HepG2 (cell line): Measurements from ENCODE around the gene RNF123. TPM values are rescaled to one million over a fixed set of nuclear protein-coding genes. Genes with fewer than 3 reads are reported as not detected.

Experiments
- ELF1 ChIP-seq: sonication (generic); formaldehyde crosslinking; IDR thresholded peaks from 2 replicates; pipeline ENCODE4 v1.4.0; 2020; ENCODE audit warnings: missing genetic modification reagents
- HNRNPH1 ChIP-seq: fragments of 200-400 bp; formaldehyde crosslinking; optimal IDR thresholded peaks from 2 replicates; pipeline ENCODE3; 2017; ENCODE audit warnings: mild to moderate bottlenecking, low read depth, low read length
- HNRNPUL1 ChIP-seq: fragments of 200-400 bp; formaldehyde crosslinking; IDR thresholded peaks from 2 replicates; pipeline ENCODE4 v1.6.1; 2017; ENCODE audit warnings: low read depth, mild to moderate bottlenecking, low read length, moderate library complexity
- IKZF4 ChIP-seq: sonication (generic); formaldehyde crosslinking; IDR thresholded peaks from 2 replicates; pipeline ENCODE4 v1.5.1; 2020; ENCODE audit warnings: borderline replicate concordance, mild to moderate bottlenecking, low read depth, missing genetic modification reagents; ENCODE audit errors: not compliant biosample characterization
- KDM2A ChIP-seq: sonication (generic); formaldehyde crosslinking; IDR thresholded peaks from 2 replicates; pipeline ENCODE4 v1.4.0; 2020; ENCODE audit warnings: low read depth, missing genetic modification reagents, borderline replicate concordance
- MAZ ChIP-seq, 2 experiments: sonication (generic) in 1 of 2; formaldehyde crosslinking in 1 of 2; IDR thresholded peaks; 2 replicates each; pipeline versions ENCODE4 v1.5.0 to v1.6.1; 2012 to 2020; ENCODE audit warnings: low read depth in 2 of 2, mild to moderate bottlenecking in 2 of 2, borderline replicate concordance in 1 of 2, improper control_type of control experiment in 1 of 2, low read length in 1 of 2, missing genetic modification reagents in 1 of 2, moderate library complexity in 1 of 2
- NCOA2 ChIP-seq: sonication (generic); formaldehyde crosslinking; IDR thresholded peaks from 2 replicates; pipeline ENCODE4 v1.8.0; 2022; ENCODE audit warnings: inconsistent platforms
- NFKB2 ChIP-seq: sonication (generic); formaldehyde crosslinking; IDR thresholded peaks from 2 replicates; pipeline ENCODE4 v1.4.0; 2020; ENCODE audit warnings: missing genetic modification reagents, borderline replicate concordance
- ZMAT3 ChIP-seq: sonication (generic); formaldehyde crosslinking; conservative IDR thresholded peaks from 2 replicates; pipeline ENCODE4 v1.7.0; 2021; ENCODE audit warnings: missing genetic modification reagents
- ZNF276 ChIP-seq: sonication (generic); formaldehyde crosslinking; IDR thresholded peaks from 2 replicates; pipeline ENCODE4 v1.4.0; 2020; ENCODE audit warnings: mild to moderate bottlenecking, low read depth, missing genetic modification reagents
- ZNF530 ChIP-seq: sonication (generic); formaldehyde crosslinking; IDR thresholded peaks from 2 replicates; pipeline ENCODE4 v1.5.0; 2020; ENCODE audit warnings: low read depth, mild to moderate bottlenecking, missing genetic modification reagents
- polyA plus RNA-seq, 8 experiments: library from polyadenylated mRNA; depleted of rRNA in 3 of 8; stranded (reverse) in 7 of 8; unstranded in 1 of 8; fragments of >200 nt; fragmentation: Illumina TruSeq in 4 of 8; extraction: Trizol in 4 of 8; gene quantifications; 2 replicates each; pipeline versions ENCODE4 v1.2.1 to v1.2.3, GENCODE V29; 2011 to 2016; ENCODE audit warnings: low read depth in 4 of 8, missing spikeins in 1 of 8, mixed read lengths in 1 of 8; ENCODE audit not compliant: insufficient read depth in 1 of 8
- total RNA-seq, 5 experiments: library from RNA; depleted of rRNA; stranded (reverse); fragments of >200 nt; fragmentation: Illumina TruSeq; extraction: Trizol; gene quantifications; 2 replicates each; pipeline ENCODE4 v1.2.3, GENCODE V29; 2016; ENCODE audit warnings: low read depth in 1 of 5
- TF ChIP-seq, protein P1 (sequence below), 2 experiments: IDR thresholded peaks; 2 replicates each; pipeline ENCODE4 v1.6.1; 2011 to 2012; ENCODE audit warnings: low read length in 2 of 2, borderline replicate concordance in 1 of 2, low read depth in 1 of 2, mild to moderate bottlenecking in 1 of 2, moderate library complexity in 1 of 2
- TF ChIP-seq, protein P2 (sequence below): IDR thresholded peaks from 2 replicates; pipeline ENCODE4 v1.6.1; 2016; ENCODE audit warnings: low read depth, missing genetic modification reagents, missing compliant biosample characterization

RNF123 gene
- total and polyA plus RNA-seq, 2 of the 13 experiments (the other 11 are each of a cell fraction or from before 2014, with no cell fraction given): 29.9 to 82.2 TPM

GRCh38 chr3:49673121-49673714 is 16.1 kb upstream of the RNF123 start (continued):
- peak; percentile 47 for TF ChIP-seq IKZF4
- TF ChIP-seq HNRNPH1: peak; percentile 19
- TF ChIP-seq, protein P1, sequence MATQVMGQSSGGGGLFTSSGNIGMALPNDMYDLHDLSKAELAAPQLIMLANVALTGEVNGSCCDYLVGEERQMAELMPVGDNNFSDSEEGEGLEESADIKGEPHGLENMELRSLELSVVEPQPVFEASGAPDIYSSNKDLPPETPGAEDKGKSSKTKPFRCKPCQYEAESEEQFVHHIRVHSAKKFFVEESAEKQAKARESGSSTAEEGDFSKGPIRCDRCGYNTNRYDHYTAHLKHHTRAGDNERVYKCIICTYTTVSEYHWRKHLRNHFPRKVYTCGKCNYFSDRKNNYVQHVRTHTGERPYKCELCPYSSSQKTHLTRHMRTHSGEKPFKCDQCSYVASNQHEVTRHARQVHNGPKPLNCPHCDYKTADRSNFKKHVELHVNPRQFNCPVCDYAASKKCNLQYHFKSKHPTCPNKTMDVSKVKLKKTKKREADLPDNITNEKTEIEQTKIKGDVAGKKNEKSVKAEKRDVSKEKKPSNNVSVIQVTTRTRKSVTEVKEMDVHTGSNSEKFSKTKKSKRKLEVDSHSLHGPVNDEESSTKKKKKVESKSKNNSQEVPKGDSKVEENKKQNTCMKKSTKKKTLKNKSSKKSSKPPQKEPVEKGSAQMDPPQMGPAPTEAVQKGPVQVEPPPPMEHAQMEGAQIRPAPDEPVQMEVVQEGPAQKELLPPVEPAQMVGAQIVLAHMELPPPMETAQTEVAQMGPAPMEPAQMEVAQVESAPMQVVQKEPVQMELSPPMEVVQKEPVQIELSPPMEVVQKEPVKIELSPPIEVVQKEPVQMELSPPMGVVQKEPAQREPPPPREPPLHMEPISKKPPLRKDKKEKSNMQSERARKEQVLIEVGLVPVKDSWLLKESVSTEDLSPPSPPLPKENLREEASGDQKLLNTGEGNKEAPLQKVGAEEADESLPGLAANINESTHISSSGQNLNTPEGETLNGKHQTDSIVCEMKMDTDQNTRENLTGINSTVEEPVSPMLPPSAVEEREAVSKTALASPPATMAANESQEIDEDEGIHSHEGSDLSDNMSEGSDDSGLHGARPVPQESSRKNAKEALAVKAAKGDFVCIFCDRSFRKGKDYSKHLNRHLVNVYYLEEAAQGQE (IDR thresholded peaks at IDR 0.05; ENCODE audit: borderline replicate concordance in 1 of 2, low read depth in 1 of 2, low read length in 2 of 2): no peak
- TF ChIP-seq ZNF530: no peak
- TF ChIP-seq NFKB2 (CRISPR knock-in tag): 0 out of 2 replicates have a peak, but pooled peaks have one; percentile 38
- TF ChIP-seq HNRNPUL1: no peak
- no peak for TF ChIP-seq ZNF276
- no peak for TF ChIP-seq ZMAT3 (CRISPR knock-in tag)
- TF ChIP-seq NCOA2 (CRISPR knock-in tag): 0 out of 2 replicates have a peak, but pooled peaks have one; percentile 16
- TF ChIP-seq ELF1 (CRISPR knock-in tag): 0 out of 2 replicates have a peak, but pooled peaks have one; percentile 25
- TF ChIP-seq MAZ (IDR thresholded peaks at IDR 0.05; ENCODE audit: borderline replicate concordance, low read depth, low read length): no peak
- 0 out of 2 replicates have a peak, but pooled peaks have one; percentile 5 for TF ChIP-seq MAZ (CRISPR knock-in tag; IDR thresholded peaks at IDR 0.05; ENCODE audit: low read depth)
- TF ChIP-seq KDM2A (CRISPR knock-in tag): peak; percentile 49; the same call in 1 of the 2 replicates
- TF ChIP-seq, protein P2, sequence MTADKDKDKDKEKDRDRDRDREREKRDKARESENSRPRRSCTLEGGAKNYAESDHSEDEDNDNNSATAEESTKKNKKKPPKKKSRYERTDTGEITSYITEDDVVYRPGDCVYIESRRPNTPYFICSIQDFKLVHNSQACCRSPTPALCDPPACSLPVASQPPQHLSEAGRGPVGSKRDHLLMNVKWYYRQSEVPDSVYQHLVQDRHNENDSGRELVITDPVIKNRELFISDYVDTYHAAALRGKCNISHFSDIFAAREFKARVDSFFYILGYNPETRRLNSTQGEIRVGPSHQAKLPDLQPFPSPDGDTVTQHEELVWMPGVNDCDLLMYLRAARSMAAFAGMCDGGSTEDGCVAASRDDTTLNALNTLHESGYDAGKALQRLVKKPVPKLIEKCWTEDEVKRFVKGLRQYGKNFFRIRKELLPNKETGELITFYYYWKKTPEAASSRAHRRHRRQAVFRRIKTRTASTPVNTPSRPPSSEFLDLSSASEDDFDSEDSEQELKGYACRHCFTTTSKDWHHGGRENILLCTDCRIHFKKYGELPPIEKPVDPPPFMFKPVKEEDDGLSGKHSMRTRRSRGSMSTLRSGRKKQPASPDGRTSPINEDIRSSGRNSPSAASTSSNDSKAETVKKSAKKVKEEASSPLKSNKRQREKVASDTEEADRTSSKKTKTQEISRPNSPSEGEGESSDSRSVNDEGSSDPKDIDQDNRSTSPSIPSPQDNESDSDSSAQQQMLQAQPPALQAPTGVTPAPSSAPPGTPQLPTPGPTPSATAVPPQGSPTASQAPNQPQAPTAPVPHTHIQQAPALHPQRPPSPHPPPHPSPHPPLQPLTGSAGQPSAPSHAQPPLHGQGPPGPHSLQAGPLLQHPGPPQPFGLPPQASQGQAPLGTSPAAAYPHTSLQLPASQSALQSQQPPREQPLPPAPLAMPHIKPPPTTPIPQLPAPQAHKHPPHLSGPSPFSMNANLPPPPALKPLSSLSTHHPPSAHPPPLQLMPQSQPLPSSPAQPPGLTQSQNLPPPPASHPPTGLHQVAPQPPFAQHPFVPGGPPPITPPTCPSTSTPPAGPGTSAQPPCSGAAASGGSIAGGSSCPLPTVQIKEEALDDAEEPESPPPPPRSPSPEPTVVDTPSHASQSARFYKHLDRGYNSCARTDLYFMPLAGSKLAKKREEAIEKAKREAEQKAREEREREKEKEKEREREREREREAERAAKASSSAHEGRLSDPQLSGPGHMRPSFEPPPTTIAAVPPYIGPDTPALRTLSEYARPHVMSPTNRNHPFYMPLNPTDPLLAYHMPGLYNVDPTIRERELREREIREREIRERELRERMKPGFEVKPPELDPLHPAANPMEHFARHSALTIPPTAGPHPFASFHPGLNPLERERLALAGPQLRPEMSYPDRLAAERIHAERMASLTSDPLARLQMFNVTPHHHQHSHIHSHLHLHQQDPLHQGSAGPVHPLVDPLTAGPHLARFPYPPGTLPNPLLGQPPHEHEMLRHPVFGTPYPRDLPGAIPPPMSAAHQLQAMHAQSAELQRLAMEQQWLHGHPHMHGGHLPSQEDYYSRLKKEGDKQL (CRISPR knock-in tag): 0 out of 2 replicates have a peak, but pooled peaks have one; percentile 10
